RWPE1 (cell line): Measurements from ENCODE around the gene CCL24.
"Not testable (repeated sequence)": the region's sequence is repeated elsewhere in the genome, so short reads cannot be mapped to it uniquely, and the experiment has no call there.

ENCODE experiments used
- CTCF ChIA-PET: fragments of 350-600 bp; sonication (Branson Sonifier 250); formaldehyde crosslinking; extraction: SDS; loops from one replicate; lab custom pipeline; 2021; lab: Yijun Ruan, JAX
- POLR2A ChIA-PET: fragments of 400-600 bp; formaldehyde crosslinking; extraction: SDS; loops from one replicate; lab custom pipeline; 2020; ENCODE audit warnings: antibody characterized with exemption; ENCODE audit not compliant: low non-redundant PET; lab: Yijun Ruan, JAX
- DNase-seq: peaks from one replicate; pipeline ENCODE4 v3.0.0; 2012; ENCODE audit warnings: low spot score
- H3K27ac ChIP-seq: fragments of 450-650 bp; 2 replicates; pipeline ENCODE4 v1.5.1; 2017
- TF ChIP-seq, protein P1 (sequence below): fragments of 450-650 bp; conservative IDR thresholded peaks from 2 replicates; pipeline ENCODE4 v1.5.1; 2017; ENCODE audit warnings: low read depth, mild to moderate bottlenecking

The CCL24 gene, protein sequence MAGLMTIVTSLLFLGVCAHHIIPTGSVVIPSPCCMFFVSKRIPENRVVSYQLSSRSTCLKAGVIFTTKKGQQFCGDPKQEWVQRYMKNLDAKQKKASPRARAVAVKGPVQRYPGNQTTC

DNA sequence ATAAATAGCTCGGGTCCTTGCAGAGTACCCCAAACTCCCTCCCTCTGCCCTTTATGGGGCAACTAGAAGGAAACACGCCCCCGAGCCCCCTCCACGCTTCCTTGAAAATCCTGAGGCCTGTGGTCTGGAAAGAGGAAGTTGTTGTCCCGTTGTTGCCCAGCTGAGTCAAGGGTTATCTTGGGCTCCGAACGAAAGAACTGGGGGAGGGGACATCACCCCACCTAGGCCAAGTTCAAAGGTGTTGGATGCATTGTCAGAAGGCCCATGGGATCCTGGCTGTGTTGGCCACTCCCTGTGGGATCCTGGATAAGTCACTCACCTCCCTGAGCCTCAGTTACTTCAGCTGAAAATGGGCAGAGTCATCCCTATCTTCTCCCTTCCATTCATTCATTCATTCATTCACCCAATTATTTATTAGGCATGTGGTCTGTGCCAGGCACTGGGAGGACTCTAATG lies at the start of gene CCL24:
TSS of gene CCL24 (minus strand) at position 26 of the 456 bp plus-strand sequence. CDS start 91 bp downstream, outside the sequence.
- ChIA-PET POLR2A (no interaction called here), CTCF (no interaction called here)
- TF ChIP-seq, protein P1, sequence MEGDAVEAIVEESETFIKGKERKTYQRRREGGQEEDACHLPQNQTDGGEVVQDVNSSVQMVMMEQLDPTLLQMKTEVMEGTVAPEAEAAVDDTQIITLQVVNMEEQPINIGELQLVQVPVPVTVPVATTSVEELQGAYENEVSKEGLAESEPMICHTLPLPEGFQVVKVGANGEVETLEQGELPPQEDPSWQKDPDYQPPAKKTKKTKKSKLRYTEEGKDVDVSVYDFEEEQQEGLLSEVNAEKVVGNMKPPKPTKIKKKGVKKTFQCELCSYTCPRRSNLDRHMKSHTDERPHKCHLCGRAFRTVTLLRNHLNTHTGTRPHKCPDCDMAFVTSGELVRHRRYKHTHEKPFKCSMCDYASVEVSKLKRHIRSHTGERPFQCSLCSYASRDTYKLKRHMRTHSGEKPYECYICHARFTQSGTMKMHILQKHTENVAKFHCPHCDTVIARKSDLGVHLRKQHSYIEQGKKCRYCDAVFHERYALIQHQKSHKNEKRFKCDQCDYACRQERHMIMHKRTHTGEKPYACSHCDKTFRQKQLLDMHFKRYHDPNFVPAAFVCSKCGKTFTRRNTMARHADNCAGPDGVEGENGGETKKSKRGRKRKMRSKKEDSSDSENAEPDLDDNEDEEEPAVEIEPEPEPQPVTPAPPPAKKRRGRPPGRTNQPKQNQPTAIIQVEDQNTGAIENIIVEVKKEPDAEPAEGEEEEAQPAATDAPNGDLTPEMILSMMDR = no peak
- no peak for DNase-seq
- H3K27ac ChIP-seq = no peak within 1 kb of the TSS

DNA sequence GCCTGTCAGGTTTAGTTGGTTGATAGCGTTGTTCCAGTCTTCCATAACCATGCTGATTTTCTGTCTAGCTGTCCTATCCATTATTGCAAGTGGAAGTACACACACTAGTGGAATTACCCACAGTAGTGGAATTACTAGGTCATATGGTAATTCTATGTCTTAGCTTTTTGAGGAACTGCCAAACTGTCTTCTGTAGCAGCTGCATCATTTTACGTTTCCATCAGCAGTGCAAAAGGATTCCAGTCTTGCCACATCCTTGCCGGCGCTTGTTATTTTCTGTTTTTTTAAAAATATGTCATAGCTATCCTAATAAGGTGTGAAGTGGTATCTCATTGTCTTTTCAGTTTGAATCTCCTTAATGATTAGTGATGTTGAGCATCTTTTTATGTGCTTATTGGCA lies 48.0 kb upstream of the CCL24 start:
- TF ChIP-seq, protein P1 = no peak
- CTCF ChIA-PET = no interaction called here
- no peak for DNase-seq
- POLR2A ChIA-PET = no interaction called here
- no peak overlapping the region for H3K27ac ChIP-seq

DNA sequence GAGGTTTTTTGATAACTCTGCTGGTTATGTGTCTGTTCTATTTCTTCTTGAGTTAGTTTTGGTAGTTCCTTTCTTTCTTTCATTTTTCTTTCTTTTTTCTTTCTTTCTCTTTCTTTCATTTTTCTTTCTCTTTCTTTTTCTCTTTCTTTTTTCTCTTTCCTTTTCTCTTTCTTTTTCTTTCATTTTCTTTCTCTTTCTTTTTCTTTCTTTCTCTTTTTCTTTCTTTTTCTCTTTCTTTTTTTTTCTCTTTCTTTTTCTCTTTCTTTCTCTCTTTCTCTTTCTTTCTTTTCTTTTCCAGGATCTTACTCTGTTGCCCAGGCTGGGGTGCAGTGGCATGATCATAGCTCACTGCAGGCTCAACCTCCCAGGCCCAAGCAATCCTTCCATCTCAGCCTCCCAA lies 44.8 kb upstream of the CCL24 start:
- no peak overlapping the region for H3K27ac ChIP-seq
- no peak for DNase-seq
- TF ChIP-seq, protein P1 = no peak
- ChIA-PET POLR2A (no interaction called here), CTCF (interaction anchor here (0.7 kb wide), 1 partner anchor 7 kb away, joined by 3 read pairs; no protein-coding TSS in a partner anchor)

DNA sequence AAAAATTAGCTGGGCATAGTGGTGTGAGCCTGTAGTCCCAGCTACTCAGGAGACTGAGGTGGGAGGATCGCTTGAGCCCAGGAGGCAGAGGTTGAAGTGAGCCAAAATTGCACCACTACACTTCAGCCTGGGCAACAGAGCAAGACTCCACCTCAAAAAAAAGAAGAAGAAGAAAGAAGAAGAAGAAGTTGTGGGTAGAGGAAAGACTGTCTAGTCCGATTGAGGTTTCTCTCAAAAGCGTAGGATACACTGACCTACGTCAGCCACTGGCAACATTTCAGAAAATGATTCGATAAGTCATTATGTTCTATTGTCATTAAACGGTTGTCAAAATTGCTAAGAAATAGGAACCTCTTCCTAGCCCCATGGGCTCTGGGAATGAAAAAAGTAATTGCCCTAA lies 42.9 kb upstream of the CCL24 start:
- DNase-seq = no peak
- CTCF ChIA-PET = interaction anchor here (0.6 kb wide), 2 partner anchors 17 to 42 kb away, joined by 3 to 5 read pairs; no protein-coding TSS in a partner anchor
- no peak overlapping the region for H3K27ac ChIP-seq
- TF ChIP-seq, protein P1 = no peak
- POLR2A ChIA-PET = no interaction called here

DNA sequence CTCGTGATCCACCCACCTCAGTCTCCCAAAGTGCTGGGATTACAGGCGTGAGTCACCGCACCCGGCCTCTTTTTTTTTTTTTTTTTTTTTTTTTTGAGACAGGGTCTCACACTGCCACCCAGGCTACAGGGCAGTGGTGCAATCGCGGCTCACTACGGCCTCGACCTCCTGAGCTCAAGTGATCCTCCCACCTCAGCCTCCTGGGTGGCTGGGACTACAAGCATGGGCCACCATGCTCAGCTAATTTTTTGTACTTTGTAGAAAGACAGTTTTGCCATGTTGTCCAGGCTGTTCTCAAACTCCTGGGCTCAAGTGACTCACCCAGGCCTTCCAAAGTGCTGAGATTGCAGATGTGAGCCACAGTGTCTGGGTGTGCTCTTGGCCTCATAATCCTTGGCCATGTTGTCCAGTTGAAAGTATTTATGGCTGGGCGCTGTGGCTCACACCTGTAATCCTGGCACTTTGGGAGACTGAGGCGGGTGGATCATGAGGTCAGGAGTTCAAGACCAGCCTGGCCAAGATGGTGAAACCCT lies 41.3 kb upstream of the CCL24 start:
- CTCF ChIA-PET, H3K27ac ChIP-seq, DNase-seq, POLR2A ChIA-PET: not testable (repeated sequence)

DNA sequence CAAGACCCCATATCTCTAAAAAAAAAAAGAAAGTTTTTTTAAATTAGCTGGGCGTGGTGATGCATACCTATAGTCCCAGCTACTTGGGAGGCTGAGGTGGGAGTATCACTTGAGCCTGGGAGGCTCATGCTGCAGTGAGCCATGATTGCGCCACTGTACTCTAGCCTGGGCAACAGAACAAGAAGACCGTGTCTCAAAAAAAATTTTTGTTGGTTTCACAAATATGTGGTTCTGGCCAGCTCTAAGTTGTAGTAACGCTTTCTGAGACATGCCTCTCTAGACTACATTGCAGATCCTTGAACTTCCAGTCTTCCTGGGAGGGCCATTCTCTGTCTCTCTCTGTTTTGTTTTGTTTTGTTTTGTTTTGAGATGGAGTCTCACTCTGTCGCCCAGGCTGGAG lies 40.6 kb upstream of the CCL24 start:
- no peak for DNase-seq
- no peak overlapping the region for H3K27ac ChIP-seq
- ChIA-PET CTCF (no interaction called here), POLR2A (no interaction called here)
- TF ChIP-seq, protein P1 = no peak

DNA sequence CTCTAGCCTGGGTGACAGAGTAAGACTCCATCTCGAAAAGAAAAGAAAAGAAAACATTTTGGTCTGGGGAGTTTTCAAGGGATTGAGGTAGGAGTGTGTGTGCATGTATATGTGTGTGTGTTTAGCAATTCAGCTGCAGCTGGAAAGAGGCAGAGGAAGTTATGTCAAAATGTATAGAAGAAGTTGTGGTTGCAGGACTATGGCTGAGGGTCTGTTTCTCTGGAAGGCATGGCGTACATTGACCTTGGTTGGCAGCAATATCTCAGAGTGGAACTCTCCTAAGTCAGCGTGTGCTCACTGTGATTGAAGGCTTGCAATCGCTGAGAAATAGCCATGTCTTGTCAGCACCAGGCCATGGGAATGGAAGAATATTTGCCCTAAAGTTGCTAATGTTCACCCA lies 36.6 kb upstream of the CCL24 start:
- DNase-seq = no peak
- CTCF ChIA-PET = interaction anchor here (1.1 kb wide), 1 partner anchor 18 kb away, joined by 3 read pairs; no protein-coding TSS in a partner anchor
- no peak overlapping the region for H3K27ac ChIP-seq
- POLR2A ChIA-PET = no interaction called here
- TF ChIP-seq, protein P1 = no peak
